Glutamatergic neuron (in vitro differentiated cells): Measurements from ENCODE around the gene PLA1A. TPM values are rescaled to one million over a fixed set of nuclear protein-coding genes. Genes with fewer than 3 reads are reported as not detected.

Experiments used
- DNase-seq: peaks from one replicate; pipeline ENCODE4 v3.0.0; 2022
- H3K27ac Mint-ChIP-seq: one replicate; pipeline ENCODE4 v1.8.0; 2020; ENCODE audit warnings: mild to moderate bottlenecking, mixed read lengths, inconsistent platforms; ENCODE audit not compliant: unreplicated experiment
- H3K27me3 Mint-ChIP-seq: one replicate; pipeline ENCODE4 v1.8.0; 2020; ENCODE audit warnings: mild to moderate bottlenecking, moderate library complexity, mixed read lengths, inconsistent platforms; ENCODE audit not compliant: unreplicated experiment
- H3K36me3 Mint-ChIP-seq: one replicate; pipeline ENCODE4 v1.8.0; 2020; ENCODE audit warnings: mild to moderate bottlenecking, mixed read lengths, inconsistent platforms; ENCODE audit not compliant: unreplicated experiment
- H3K4me1 Mint-ChIP-seq: one replicate; pipeline ENCODE4 v1.8.0; 2020; ENCODE audit warnings: mild to moderate bottlenecking, low read depth, mixed read lengths, inconsistent platforms; ENCODE audit not compliant: unreplicated experiment
- H3K4me3 Mint-ChIP-seq: one replicate; pipeline ENCODE4 v1.8.0; 2020; ENCODE audit warnings: mild to moderate bottlenecking, mixed read lengths, inconsistent platforms; ENCODE audit not compliant: unreplicated experiment
- H3K9me3 Mint-ChIP-seq: one replicate; pipeline ENCODE4 v1.8.0; 2020; ENCODE audit warnings: mild to moderate bottlenecking, moderate library complexity, mixed read lengths, inconsistent platforms; ENCODE audit not compliant: unreplicated experiment
- CTCF ChIP-seq: fragments of 200-600 bp; sonication (generic); IDR thresholded peaks from one replicate; pipeline ENCODE4 v1.5.0; 2021; ENCODE audit not compliant: partially characterized antibody, unreplicated experiment
- total RNA-seq: library from RNA; stranded (reverse); fragmentation: NEBNext Ultra II Directional; extraction: Animal tissue kit (Norgen Biotek cat#: 25700); gene quantifications from one replicate; pipeline ENCODE4 v1.2.1, GENCODE V29; 2021; ENCODE audit not compliant: unreplicated experiment

The PLA1A gene
- total RNA-seq, 1 donor from 2014 or later, result not detected

GRCh38 chr3:119585856-119586570 is 11.7 kb upstream of the PLA1A start:
- Mint-ChIP-seq H3K27me3 (no peaks in the 10 kb centered on the region), H3K9me3 (no peaks in the 10 kb centered on the region), H3K36me3 (no peaks in the 10 kb centered on the region), H3K4me3 (no peak overlapping the region), H3K27ac (no peak overlapping the region), H3K4me1 (no peaks in the 10 kb centered on the region)
- DNase-seq, result no peak
- no peak for TF ChIP-seq CTCF

- Mint-ChIP-seq H3K27ac (no peak overlapping the region), H3K36me3 (no peaks in the 10 kb centered on the region), H3K27me3 (no peaks in the 10 kb centered on the region), H3K9me3 (no peaks in the 10 kb centered on the region), H3K4me1 (no peaks in the 10 kb centered on the region), H3K4me3 (no peak overlapping the region)
- no peak for TF ChIP-seq CTCF
- no peak for DNase-seq
Observed at GRCh38 chr3:119586733-119587172, 10.9 kb upstream of the PLA1A start.

DNA sequence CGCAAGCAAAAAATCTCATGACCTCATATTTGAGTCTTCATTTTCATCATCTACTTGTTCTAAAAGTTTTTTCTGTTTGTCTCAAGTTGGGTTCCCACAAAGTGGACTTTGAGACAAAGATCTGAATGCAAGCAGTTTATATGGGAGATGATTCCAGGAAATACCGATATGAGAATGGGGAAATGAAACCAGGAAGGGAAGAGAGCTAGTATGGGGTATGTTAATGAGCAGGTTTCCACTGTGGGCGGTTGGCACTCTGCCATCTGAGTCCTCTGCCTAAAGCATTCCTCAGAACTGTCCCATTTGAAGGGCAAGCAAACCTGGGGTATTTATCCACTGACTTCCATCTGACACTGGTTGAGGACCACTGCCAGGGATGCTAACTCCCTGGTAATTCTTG is 9.6 kb upstream of the PLA1A start:
- no peaks in the 10 kb centered on the region for H3K4me1 Mint-ChIP-seq
- H3K36me3 Mint-ChIP-seq, result no peaks in the 10 kb centered on the region
- no peak overlapping the region for H3K4me3 Mint-ChIP-seq
- H3K27ac Mint-ChIP-seq, result no peak overlapping the region
- H3K27me3 Mint-ChIP-seq, result no peaks in the 10 kb centered on the region
- H3K9me3 Mint-ChIP-seq, result no peaks in the 10 kb centered on the region
- DNase-seq, result no peak
- TF ChIP-seq CTCF, result no peak

DNA sequence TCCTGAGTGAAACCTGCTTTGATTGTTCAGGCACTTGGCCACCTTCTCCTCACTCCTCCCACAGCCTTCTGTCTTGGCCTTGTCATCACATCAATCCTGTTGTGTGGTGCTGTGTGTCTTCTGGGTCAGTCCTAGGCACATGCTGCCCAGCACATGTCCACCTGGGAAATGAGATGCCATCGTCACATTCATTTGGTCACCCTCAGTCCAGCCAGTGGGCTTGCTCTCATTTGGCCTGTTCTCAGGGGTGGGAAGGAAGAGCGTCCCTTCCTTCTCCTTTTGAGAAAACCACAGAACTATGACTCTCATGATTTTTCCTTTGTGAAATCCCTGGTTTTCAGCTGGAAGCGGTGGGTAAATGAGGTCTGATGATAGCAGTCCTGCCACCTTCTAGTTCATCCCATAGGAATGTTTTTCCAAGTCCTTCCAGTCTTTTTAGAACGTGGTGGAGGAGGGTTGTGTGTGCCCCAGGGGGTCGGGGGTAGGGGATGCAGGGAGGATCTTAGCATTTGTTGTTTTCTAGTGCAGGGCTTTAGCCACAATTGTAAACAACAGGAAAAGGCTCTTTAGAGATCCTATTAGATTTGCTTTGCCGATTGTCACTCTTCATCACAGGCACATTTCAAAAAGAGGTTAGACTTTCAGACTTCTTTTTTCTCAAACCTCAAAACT is 8.4 kb upstream of the PLA1A start:
- no peaks in the 10 kb centered on the region for H3K4me1 Mint-ChIP-seq
- H3K36me3 Mint-ChIP-seq, result no peaks in the 10 kb centered on the region
- H3K9me3 Mint-ChIP-seq, result no peaks in the 10 kb centered on the region
- DNase-seq, result no peak
- H3K27ac Mint-ChIP-seq, result no peak overlapping the region
- H3K4me3 Mint-ChIP-seq, result no peak overlapping the region
- TF ChIP-seq CTCF, result no peak
- H3K27me3 Mint-ChIP-seq, result no peaks in the 10 kb centered on the region

DNA sequence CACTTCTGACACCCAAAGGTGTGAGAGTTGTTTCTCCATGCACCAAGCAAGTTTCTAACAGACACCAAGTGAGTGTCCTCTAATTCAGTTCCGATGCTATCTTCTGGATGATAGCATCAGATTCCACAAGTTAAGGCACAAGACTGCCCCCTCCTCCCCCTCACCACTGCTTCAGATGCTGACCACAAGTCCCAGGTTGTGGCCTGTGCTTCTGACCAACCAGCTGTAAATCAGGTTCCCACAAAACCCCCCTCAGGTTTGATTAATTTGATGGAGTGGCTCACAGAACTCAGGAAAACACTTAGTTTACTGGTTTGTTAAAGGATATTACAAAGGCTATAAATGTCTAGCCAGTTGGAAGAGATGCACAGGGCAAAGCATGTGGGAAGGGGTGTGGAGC is 7.0 kb upstream of the PLA1A start:
- TF ChIP-seq CTCF, result no peak
- H3K27me3 Mint-ChIP-seq, result no peaks in the 10 kb centered on the region
- no peak overlapping the region for H3K27ac Mint-ChIP-seq
- no peak for DNase-seq
- H3K4me1 Mint-ChIP-seq, result no peaks in the 10 kb centered on the region
- H3K36me3 Mint-ChIP-seq, result no peaks in the 10 kb centered on the region
- no peak overlapping the region for H3K4me3 Mint-ChIP-seq
- no peaks in the 10 kb centered on the region for H3K9me3 Mint-ChIP-seq
